Liver (tissue), 3 donors: ENCODE data around the gene CKM.

Experiments
- EGR1 ChIP-seq, 2 donors: IDR thresholded peaks; 2 replicates each; pipeline ENCODE4 v1.6.1; 2016 to 2018; ENCODE audit warnings: antibody characterized with exemption in 2 of 2, low read depth in 2 of 2
- GABPA ChIP-seq, 2 donors: IDR thresholded peaks in 1 of 2; conservative IDR thresholded peaks in 1 of 2; 2 replicates each; pipeline ENCODE4 v1.6.1; 2016; ENCODE audit warnings: antibody characterized with exemption in 2 of 2, mild to moderate bottlenecking in 1 of 2, moderate library complexity in 1 of 2
- JUND ChIP-seq, 2 donors: IDR thresholded peaks; 2 replicates each; pipeline ENCODE4 v1.6.1; 2016; ENCODE audit warnings: antibody characterized with exemption in 2 of 2
- RAD21 ChIP-seq, 2 donors: IDR thresholded peaks; 2 replicates each; pipeline ENCODE4 v1.6.1; 2016; ENCODE audit warnings: antibody characterized with exemption in 2 of 2, mild to moderate bottlenecking in 2 of 2
- RXRA ChIP-seq, 2 donors: IDR thresholded peaks; 2 replicates each; pipeline ENCODE4 v1.6.1; 2017 to 2018; ENCODE audit warnings: antibody characterized with exemption in 2 of 2, mild to moderate bottlenecking in 1 of 2
- SP1 ChIP-seq: IDR thresholded peaks from 2 replicates; pipeline ENCODE4 v1.6.1; 2018; ENCODE audit warnings: antibody characterized with exemption, mild to moderate bottlenecking
- TAF1 ChIP-seq: conservative IDR thresholded peaks from 2 replicates; pipeline ENCODE4 v1.6.1; 2016; ENCODE audit warnings: antibody characterized with exemption, mild to moderate bottlenecking
- YY1 ChIP-seq: IDR thresholded peaks from 2 replicates; pipeline ENCODE4 v1.6.1; 2016; ENCODE audit warnings: antibody characterized with exemption, mild to moderate bottlenecking
- TF ChIP-seq, protein P1 (sequence below): IDR thresholded peaks from 2 replicates; pipeline ENCODE4 v1.6.1; 2016; ENCODE audit warnings: antibody characterized with exemption
- TF ChIP-seq, protein P2 (sequence below): fragments of 150-350 bp; IDR thresholded peaks from 2 replicates; pipeline ENCODE4 v1.5.1; 2017; ENCODE audit warnings: improper control_type of control experiment, low read depth, low read length; ENCODE audit not compliant: missing input control
- TF ChIP-seq, protein P3 (sequence below): IDR thresholded peaks from 2 replicates; pipeline ENCODE4 v1.6.1; 2016; ENCODE audit warnings: antibody characterized with exemption, mild to moderate bottlenecking
- TF ChIP-seq, protein P4 (sequence below): IDR thresholded peaks from 2 replicates; pipeline ENCODE4 v1.6.1; 2016; ENCODE audit warnings: antibody characterized with exemption
- donor health status: healthy.
- donor health status: healthy.

DNA sequence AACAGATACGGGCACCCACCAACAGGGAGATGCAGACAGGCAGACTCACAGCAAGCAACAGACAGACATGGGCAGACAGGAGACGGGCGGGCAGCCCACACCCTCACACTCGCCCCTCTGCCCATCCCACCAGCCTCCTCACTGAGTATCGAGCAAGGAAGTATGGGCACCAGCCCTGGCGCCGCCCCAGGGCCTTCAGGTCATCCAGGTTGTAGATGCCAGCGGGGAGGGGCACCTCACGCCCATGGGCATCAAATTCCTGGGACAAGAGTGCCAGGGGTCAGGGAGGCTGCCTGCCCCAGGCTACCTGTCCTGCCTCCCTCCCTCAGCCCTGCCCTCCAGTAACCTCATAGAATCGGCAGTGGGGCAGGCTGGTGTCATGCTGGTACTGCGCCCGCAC, 42.0 kb upstream of the CKM start:
- TF ChIP-seq, protein P1, sequence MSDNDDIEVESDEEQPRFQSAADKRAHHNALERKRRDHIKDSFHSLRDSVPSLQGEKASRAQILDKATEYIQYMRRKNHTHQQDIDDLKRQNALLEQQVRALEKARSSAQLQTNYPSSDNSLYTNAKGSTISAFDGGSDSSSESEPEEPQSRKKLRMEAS, result no peak
- TF ChIP-seq, protein P2, sequence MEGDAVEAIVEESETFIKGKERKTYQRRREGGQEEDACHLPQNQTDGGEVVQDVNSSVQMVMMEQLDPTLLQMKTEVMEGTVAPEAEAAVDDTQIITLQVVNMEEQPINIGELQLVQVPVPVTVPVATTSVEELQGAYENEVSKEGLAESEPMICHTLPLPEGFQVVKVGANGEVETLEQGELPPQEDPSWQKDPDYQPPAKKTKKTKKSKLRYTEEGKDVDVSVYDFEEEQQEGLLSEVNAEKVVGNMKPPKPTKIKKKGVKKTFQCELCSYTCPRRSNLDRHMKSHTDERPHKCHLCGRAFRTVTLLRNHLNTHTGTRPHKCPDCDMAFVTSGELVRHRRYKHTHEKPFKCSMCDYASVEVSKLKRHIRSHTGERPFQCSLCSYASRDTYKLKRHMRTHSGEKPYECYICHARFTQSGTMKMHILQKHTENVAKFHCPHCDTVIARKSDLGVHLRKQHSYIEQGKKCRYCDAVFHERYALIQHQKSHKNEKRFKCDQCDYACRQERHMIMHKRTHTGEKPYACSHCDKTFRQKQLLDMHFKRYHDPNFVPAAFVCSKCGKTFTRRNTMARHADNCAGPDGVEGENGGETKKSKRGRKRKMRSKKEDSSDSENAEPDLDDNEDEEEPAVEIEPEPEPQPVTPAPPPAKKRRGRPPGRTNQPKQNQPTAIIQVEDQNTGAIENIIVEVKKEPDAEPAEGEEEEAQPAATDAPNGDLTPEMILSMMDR, result no peak
- no peak for TF ChIP-seq YY1
- TF ChIP-seq JUND (IDR thresholded peaks at IDR 0.05), result no peak
- TF ChIP-seq, protein P3, sequence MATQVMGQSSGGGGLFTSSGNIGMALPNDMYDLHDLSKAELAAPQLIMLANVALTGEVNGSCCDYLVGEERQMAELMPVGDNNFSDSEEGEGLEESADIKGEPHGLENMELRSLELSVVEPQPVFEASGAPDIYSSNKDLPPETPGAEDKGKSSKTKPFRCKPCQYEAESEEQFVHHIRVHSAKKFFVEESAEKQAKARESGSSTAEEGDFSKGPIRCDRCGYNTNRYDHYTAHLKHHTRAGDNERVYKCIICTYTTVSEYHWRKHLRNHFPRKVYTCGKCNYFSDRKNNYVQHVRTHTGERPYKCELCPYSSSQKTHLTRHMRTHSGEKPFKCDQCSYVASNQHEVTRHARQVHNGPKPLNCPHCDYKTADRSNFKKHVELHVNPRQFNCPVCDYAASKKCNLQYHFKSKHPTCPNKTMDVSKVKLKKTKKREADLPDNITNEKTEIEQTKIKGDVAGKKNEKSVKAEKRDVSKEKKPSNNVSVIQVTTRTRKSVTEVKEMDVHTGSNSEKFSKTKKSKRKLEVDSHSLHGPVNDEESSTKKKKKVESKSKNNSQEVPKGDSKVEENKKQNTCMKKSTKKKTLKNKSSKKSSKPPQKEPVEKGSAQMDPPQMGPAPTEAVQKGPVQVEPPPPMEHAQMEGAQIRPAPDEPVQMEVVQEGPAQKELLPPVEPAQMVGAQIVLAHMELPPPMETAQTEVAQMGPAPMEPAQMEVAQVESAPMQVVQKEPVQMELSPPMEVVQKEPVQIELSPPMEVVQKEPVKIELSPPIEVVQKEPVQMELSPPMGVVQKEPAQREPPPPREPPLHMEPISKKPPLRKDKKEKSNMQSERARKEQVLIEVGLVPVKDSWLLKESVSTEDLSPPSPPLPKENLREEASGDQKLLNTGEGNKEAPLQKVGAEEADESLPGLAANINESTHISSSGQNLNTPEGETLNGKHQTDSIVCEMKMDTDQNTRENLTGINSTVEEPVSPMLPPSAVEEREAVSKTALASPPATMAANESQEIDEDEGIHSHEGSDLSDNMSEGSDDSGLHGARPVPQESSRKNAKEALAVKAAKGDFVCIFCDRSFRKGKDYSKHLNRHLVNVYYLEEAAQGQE, result no peak
- TF ChIP-seq, protein P4, sequence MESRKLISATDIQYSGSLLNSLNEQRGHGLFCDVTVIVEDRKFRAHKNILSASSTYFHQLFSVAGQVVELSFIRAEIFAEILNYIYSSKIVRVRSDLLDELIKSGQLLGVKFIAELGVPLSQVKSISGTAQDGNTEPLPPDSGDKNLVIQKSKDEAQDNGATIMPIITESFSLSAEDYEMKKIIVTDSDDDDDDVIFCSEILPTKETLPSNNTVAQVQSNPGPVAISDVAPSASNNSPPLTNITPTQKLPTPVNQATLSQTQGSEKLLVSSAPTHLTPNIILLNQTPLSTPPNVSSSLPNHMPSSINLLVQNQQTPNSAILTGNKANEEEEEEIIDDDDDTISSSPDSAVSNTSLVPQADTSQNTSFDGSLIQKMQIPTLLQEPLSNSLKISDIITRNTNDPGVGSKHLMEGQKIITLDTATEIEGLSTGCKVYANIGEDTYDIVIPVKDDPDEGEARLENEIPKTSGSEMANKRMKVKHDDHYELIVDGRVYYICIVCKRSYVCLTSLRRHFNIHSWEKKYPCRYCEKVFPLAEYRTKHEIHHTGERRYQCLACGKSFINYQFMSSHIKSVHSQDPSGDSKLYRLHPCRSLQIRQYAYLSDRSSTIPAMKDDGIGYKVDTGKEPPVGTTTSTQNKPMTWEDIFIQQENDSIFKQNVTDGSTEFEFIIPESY, result no peak
- TF ChIP-seq TAF1, result no peak
- TF ChIP-seq GABPA (IDR thresholded peaks at IDR 0.05 in 1 of 2, conservative IDR thresholded peaks at IDR 0.05 in 1 of 2), result no peak
- no peak for TF ChIP-seq RAD21 (IDR thresholded peaks at IDR 0.05)
- TF ChIP-seq EGR1 (IDR thresholded peaks at IDR 0.05; ENCODE audit: low read depth in 2 of 2), result no peak
- no peak for TF ChIP-seq RXRA (IDR thresholded peaks at IDR 0.05)
- TF ChIP-seq SP1, result no peak
